ENCODE data around the gene TCP11.

Gene TCP11

DNA sequence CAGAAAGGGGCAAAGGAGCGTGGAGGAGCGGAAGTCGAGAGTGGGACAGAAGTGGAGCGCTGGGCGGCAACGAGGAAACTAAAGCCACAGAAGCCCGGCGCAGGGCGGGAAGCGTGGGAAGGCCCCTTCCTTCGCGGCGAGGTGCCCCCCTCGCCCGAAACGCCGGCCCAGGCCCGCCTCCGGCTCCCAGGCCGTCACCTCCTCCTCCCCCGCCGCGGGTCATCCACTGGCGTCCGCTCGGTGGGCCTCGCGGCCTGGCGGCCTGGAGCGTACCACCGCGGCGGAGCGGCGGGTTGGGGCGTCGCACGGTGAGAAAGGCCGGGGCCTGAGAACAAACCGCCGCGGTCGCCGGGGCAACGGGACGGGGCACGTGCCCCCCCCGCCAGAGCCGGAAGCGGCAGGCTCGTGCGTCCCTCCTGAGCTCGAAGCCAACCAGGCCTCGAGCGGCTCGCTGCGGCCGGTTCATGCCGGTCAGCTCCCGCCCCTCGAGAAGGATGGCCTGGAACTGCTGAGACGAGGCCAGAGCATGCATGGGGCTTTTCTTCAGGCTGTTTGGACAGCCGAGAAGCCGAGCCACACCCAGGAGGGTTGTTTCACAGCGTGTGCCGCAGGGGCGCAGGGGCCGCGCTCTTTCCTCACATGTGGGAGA lies at the start of gene TCP11:
Gene TCP11 (minus strand): TSS at position 333 of the 649 bp plus-strand sequence. CDS start 469 bp downstream, outside the sequence.
- DNase-seq = peak in 1 of 2 donors; percentile 70
- H3K4me3 ChIP-seq = peak within 1 kb of the TSS; percentile 26 to 41

DNA sequence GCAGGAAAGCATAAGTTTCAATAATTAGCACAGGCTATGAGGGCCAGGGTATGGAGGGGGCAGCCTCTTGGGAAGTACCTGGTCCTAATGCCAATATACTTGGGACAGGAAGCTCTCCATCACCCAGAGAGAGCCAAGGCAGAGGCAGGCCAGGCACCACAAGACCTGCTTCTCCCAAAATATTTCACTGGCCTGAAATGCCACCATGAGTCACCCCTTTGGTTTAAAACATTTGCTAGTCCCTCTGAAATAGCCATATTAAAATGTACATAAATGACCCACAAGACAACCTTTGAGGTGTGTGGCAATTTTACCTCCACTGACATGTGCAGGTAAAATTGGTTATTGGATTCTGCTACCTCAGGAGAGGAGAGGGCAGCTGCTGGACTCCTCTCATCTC lies 49.2 kb upstream of the TCP11 start:
- TF ChIP-seq, protein P1, sequence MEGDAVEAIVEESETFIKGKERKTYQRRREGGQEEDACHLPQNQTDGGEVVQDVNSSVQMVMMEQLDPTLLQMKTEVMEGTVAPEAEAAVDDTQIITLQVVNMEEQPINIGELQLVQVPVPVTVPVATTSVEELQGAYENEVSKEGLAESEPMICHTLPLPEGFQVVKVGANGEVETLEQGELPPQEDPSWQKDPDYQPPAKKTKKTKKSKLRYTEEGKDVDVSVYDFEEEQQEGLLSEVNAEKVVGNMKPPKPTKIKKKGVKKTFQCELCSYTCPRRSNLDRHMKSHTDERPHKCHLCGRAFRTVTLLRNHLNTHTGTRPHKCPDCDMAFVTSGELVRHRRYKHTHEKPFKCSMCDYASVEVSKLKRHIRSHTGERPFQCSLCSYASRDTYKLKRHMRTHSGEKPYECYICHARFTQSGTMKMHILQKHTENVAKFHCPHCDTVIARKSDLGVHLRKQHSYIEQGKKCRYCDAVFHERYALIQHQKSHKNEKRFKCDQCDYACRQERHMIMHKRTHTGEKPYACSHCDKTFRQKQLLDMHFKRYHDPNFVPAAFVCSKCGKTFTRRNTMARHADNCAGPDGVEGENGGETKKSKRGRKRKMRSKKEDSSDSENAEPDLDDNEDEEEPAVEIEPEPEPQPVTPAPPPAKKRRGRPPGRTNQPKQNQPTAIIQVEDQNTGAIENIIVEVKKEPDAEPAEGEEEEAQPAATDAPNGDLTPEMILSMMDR (IDR thresholded peaks at IDR 0.05) = no peak
- H3K27me3 ChIP-seq = no peaks in the 10 kb centered on the region
- H3K27ac ChIP-seq = no peak overlapping the region
- H3K4me1 ChIP-seq = peaks cover 0 to 14% (median 10%) of the 10 kb centered on the region in 4 donors
- H3K36me3 ChIP-seq = no peaks in the 10 kb centered on the region
- H3K4me3 ChIP-seq = no peak overlapping the region
- DNase-seq = no peak
- H3K9me3 ChIP-seq = no peaks in the 10 kb centered on the region
- intact Hi-C loops (cut with DNase I; ENCODE audit: low total_unique reads) = no loop called here

More for the DNA sequence above, at the start of gene TCP11:
- peaks cover 0 to 11% (median 6%) of the 10 kb centered on the region in 4 donors for H3K4me1 ChIP-seq
- H3K36me3 ChIP-seq = no peaks in the 10 kb centered on the region
- TF ChIP-seq, protein P1 (IDR thresholded peaks at IDR 0.05) = no peak
- H3K27ac ChIP-seq = no peak within 1 kb of the TSS
- H3K27me3 ChIP-seq = peaks cover 0 to 9% of the 10 kb centered on the region in 2 donors
- H3K9me3 ChIP-seq = no peaks in the 10 kb centered on the region
- intact Hi-C loops (cut with DNase I; ENCODE audit: low total_unique reads) = loop anchor here (2.0 kb wide), 1 partner anchor 154 kb away; no protein-coding TSS in a partner anchor

DNA sequence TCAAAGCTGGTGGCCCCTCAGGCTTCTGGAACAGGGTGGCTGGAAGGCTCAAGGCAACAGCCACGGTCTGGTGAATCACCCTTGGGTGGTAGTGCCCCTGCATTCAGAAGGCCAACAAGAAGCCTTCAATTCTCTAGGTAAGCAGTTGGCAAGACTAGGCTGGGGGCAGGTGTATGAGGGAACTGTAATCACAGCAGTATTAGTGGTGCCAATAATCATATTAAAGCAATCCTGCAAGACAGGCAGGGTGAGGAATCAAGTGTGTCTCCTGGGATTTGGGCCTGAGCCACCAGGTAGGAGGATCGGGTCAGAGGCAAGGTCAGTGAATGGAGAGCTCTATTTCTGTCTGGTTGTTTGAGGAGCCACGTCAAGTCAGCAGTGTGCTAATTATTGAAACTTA lies 47.7 kb upstream of the TCP11 start:
- TF ChIP-seq, protein P1 (IDR thresholded peaks at IDR 0.05) = no peak
- DNase-seq = no peak
- no peak overlapping the region for H3K4me3 ChIP-seq
- intact Hi-C loops (cut with DNase I; ENCODE audit: low total_unique reads) = no loop called here
- no peak overlapping the region for H3K27ac ChIP-seq
- H3K9me3 ChIP-seq = no peaks in the 10 kb centered on the region
- H3K4me1 ChIP-seq = peaks cover 0 to 25% (median 19%) of the 10 kb centered on the region in 4 donors
- H3K36me3 ChIP-seq = no peaks in the 10 kb centered on the region
- no peaks in the 10 kb centered on the region for H3K27me3 ChIP-seq

DNA sequence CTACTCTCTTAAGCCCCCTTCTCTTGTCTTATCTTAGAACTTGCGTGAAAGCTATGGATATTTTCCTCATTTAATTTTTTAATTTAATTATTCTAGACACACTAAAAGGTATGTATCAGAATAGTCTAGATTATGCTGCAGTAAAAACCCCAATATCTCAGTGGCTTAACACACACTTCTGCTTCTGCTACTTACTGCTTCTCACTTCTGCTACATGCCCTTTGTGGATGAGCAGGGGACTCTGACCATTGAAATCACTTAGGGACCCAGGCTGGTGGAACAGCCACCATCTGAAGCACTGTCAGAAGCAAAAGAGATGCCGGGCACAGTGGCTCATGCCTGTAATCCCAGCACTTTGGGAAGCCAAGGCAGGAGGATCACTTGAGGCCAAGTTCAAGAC lies 45.4 kb upstream of the TCP11 start:
- H3K4me1 ChIP-seq = peaks cover 0 to 46% (median 28%) of the 10 kb centered on the region in 4 donors
- intact Hi-C loops (cut with DNase I; ENCODE audit: low total_unique reads) = no loop called here

DNA sequence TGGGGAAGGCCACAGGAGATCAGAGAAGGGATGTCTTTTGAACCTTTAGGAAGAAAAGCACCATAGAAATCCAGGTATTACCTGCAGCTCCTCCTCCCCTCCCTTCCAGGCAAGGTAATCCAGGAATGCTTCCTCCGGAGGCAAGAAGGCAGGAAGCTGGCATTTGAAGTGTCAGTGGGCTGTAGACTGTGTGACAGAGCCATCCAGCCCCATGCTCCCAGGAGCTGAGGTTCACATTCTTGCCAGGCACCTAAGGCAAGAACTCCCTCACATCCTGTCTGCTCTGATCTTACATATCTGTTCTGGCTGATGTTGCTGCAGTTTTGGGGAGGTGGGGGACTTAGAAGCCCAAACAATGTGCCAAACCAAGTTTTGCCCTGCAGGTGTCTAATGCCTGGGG lies 44.8 kb upstream of the TCP11 start:
- peak overlapping the region; percentile 70 to 93 for H3K27ac ChIP-seq
- H3K27me3 ChIP-seq = no peaks in the 10 kb centered on the region
- H3K36me3 ChIP-seq = no peaks in the 10 kb centered on the region
- intact Hi-C loops (cut with DNase I; ENCODE audit: low total_unique reads) = no loop called here
- peaks cover 0 to 51% (median 33%) of the 10 kb centered on the region in 4 donors for H3K4me1 ChIP-seq
- DNase-seq = no peak
- no peak overlapping the region for H3K4me3 ChIP-seq
- TF ChIP-seq, protein P1 (IDR thresholded peaks at IDR 0.05) = no peak
- H3K9me3 ChIP-seq = no peaks in the 10 kb centered on the region

More for the DNA sequence above, 45.4 kb upstream of the TCP11 start:
- TF ChIP-seq, protein P1 (IDR thresholded peaks at IDR 0.05) = no peak
- Histone ChIP-seq H3K4me3 (no peak overlapping the region), H3K27ac (no peak overlapping the region), H3K36me3 (no peaks in the 10 kb centered on the region), H3K27me3 (no peaks in the 10 kb centered on the region), H3K9me3 (no peaks in the 10 kb centered on the region)
- no peak for DNase-seq

Measured in tibial artery (tissue), 4 donors.